Progenitor cell of endocrine pancreas (in vitro differentiated cells): Measurements from ENCODE around the gene TOGARAM1. TPM values are rescaled to one million over a fixed set of nuclear protein-coding genes. Genes with fewer than 3 reads are reported as not detected.

ENCODE experiments used
- DNase-seq: peaks from one replicate; pipeline ENCODE4 v3.0.0; 2021; ENCODE audit warnings: low spot score; ENCODE audit not compliant: unreplicated experiment
- H3K27ac Mint-ChIP-seq: 2 replicates; pipeline ENCODE4 v1.8.0; 2021; ENCODE audit warnings: mild to moderate bottlenecking, moderate library complexity, mixed read lengths
- H3K27me3 Mint-ChIP-seq: 2 replicates; pipeline ENCODE4 v1.8.0; 2021; ENCODE audit warnings: mixed read lengths
- H3K36me3 Mint-ChIP-seq: 2 replicates; pipeline ENCODE4 v1.8.0; 2022; ENCODE audit warnings: mixed read lengths; ENCODE audit not compliant: insufficient read depth
- H3K4me1 Mint-ChIP-seq: 2 replicates; pipeline ENCODE4 v1.8.0; 2021; ENCODE audit warnings: low read depth, mixed read lengths
- H3K4me3 Mint-ChIP-seq: 2 replicates; pipeline ENCODE4 v1.8.0; 2021; ENCODE audit warnings: low read depth, mild to moderate bottlenecking, moderate library complexity, mixed read lengths
- H3K9me3 Mint-ChIP-seq: 2 replicates; pipeline ENCODE4 v1.8.0; 2021; ENCODE audit warnings: low read depth, mixed read lengths
- CTCF ChIP-seq: fragments of 200-600 bp; sonication (generic); IDR thresholded peaks from one replicate; pipeline ENCODE4 v1.5.0; 2021; ENCODE audit warnings: antibody characterized with exemption, mild to moderate bottlenecking; ENCODE audit not compliant: unreplicated experiment
- total RNA-seq: library from RNA; stranded (reverse); gene quantifications from 2 replicates; pipeline ENCODE4 v1.2.1, GENCODE V29; 2021

Gene TOGARAM1
- total RNA-seq, 1 donor from 2014 or later = 25.0 TPM

DNA sequence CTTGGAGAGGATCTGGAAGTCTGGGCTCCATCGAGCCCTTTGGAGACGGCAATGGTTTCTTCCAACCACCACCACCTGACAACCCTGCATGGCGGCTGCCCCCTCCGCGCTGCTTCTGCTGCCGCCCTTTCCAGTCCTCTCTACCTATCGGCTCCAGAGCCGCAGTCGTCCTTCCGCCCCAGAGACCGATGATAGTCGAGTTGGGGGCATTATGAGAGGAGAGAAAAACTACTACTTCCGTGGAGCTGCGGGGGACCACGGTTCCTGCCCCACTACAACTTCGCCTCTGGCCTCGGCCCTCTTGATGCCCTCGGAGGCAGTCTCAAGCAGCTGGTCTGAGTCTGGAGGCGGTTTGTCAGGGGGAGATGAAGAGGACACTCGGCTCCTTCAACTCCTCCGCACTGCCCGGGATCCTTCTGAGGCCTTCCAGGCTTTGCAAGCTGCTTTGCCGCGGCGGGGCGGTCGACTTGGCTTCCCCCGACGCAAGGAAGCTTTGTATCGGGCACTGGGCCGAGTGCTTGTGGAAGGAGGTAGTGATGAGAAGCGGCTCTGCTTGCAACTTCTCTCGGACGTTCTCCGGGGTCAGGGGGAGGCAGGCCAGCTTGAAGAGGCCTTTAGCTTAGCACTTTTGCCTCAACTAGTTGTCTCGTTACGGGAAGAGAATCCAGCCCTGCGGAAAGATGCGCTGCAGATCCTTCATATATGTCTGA is 499 bp downstream of the TOGARAM1 start:
- TF ChIP-seq CTCF = no peak
- Mint-ChIP-seq H3K4me3 (no peak overlapping the region), H3K27me3 (no peaks in the 10 kb centered on the region), H3K4me1 (peaks cover 54% of the 10 kb centered on the region), H3K27ac (no peak overlapping the region), H3K36me3 (peaks cover 8% of the 10 kb centered on the region), H3K9me3 (no peaks in the 10 kb centered on the region)
- DNase-seq = peak; percentile 18

DNA sequence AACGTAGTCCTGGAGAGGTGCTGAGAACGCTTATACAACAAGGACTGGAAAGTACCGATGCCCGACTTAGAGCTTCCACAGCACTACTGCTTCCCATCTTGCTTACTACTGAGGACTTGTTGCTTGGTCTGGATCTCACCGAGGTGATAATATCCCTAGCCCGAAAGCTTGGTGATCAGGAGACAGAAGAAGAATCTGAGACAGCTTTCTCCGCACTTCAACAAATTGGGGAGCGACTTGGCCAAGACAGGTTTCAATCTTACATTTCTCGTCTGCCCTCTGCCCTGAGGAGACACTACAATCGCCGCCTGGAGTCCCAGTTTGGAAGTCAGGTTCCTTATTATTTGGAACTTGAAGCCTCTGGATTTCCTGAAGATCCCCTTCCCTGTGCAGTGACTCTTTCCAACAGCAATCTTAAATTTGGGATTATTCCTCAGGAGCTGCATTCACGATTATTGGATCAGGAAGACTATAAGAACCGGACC is 1.1 kb downstream of the TOGARAM1 start:
- no peak for TF ChIP-seq CTCF
- DNase-seq = no peak
- Mint-ChIP-seq H3K4me3 (no peak overlapping the region), H3K4me1 (peaks cover 53% of the 10 kb centered on the region), H3K9me3 (no peaks in the 10 kb centered on the region), H3K27me3 (no peaks in the 10 kb centered on the region), H3K27ac (no peak overlapping the region), H3K36me3 (peaks cover 11% of the 10 kb centered on the region)

- Mint-ChIP-seq H3K27me3 (no peaks in the 10 kb centered on the region), H3K27ac (peak overlapping the region; percentile 23), H3K9me3 (peaks cover 4% of the 10 kb centered on the region), H3K4me3 (no peak overlapping the region), H3K36me3 (peaks cover 17% of the 10 kb centered on the region), H3K4me1 (peaks cover 48% of the 10 kb centered on the region)
- DNase-seq = no peak
- no peak for TF ChIP-seq CTCF
These were observed 1.9 kb downstream of the TOGARAM1 start for GRCh38 chr14:44963775-44964380.

GRCh38 chr14:44966601-44967336 is 4.8 kb downstream of the TOGARAM1 start:
- DNase-seq = no peak
- Mint-ChIP-seq H3K4me1 (peaks cover 40% of the 10 kb centered on the region), H3K4me3 (peak overlapping the region; percentile 62), H3K27ac (peak overlapping the region; percentile 43), H3K9me3 (peaks cover 27% of the 10 kb centered on the region), H3K36me3 (peaks cover 43% of the 10 kb centered on the region), H3K27me3 (no peaks in the 10 kb centered on the region)
- TF ChIP-seq CTCF = no peak

DNA sequence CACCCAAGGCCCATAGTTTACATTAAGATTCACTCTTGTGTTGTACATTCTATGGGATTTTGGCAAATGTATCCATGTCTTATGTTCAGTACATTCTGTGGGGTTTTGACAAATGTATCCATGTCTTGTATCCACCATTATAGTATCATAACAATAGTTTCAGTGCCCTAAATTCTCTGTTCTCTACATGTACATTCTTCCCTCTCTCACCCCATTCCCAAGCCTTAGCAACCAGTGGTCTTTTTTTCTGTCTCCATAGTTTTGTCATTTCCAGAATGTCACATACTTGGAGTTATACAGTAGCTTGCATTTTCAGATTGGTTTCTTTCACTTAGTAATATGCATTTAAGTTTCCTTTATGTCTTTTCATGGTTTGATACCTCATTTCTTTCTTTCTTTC is 6.7 kb downstream of the TOGARAM1 start:
- Mint-ChIP-seq H3K36me3 (peaks cover 47% of the 10 kb centered on the region), H3K4me3 (peak overlapping the region; percentile 22), H3K27me3 (no peaks in the 10 kb centered on the region), H3K27ac (no peak overlapping the region), H3K9me3 (peaks cover 27% of the 10 kb centered on the region), H3K4me1 (peaks cover 32% of the 10 kb centered on the region)
- no peak for TF ChIP-seq CTCF
- DNase-seq = no peak
